PC-3 (cell line): ENCODE measurements around the gene SOCS4.

Experiments used
- CTCF ChIP-seq: fragments of 300-600 bp; sonication (generic); conservative IDR thresholded peaks from 2 replicates; pipeline ENCODE4 v1.5.1; 2017; ENCODE audit warnings: antibody characterized with exemption, low read depth, mild to moderate bottlenecking, low read length
- EZH2 ChIP-seq: fragments of 300-600 bp; sonication (generic); IDR thresholded peaks from one replicate; pipeline ENCODE4 v1.6.1; 2017; ENCODE audit warnings: antibody characterized with exemption, mild to moderate bottlenecking, low read length; ENCODE audit not compliant: unreplicated experiment
- EZH2phosphoT487 ChIP-seq: fragments of 300-600 bp; sonication (generic); IDR thresholded peaks from 2 replicates; pipeline ENCODE4 v1.6.1; 2018; ENCODE audit warnings: mild to moderate bottlenecking, antibody characterized with exemption, low read length, borderline replicate concordance

- TF ChIP-seq CTCF (no peak), EZH2phosphoT487 (no peak), EZH2 (no peak)
These were observed 20.4 kb downstream of the SOCS4 start for GRCh38 chr14:55047301-55048053.
